Measurements from ENCODE around the gene CREB3.

CREB3 gene

GRCh38 chr9:35690614-35691333, 41.7 kb upstream of the CREB3 start:
- under 1% methylated on average over 61 of the region's 61 CpGs for WGBS
- peak overlapping the region; percentile 77 for H3K4me3 ChIP-seq (ENCODE audit: low read length)
- peak overlapping the region; percentile 85 for H3K9ac ChIP-seq (ENCODE audit: low read depth, low read length)
- H3K27ac ChIP-seq (ENCODE audit: low read depth, low read length): peak overlapping the region; percentile 85
- H3K36me3 ChIP-seq (ENCODE audit: insufficient read depth, low read length): peaks cover 25% of the 10 kb centered on the region
- H3K4me1 ChIP-seq (ENCODE audit: insufficient read depth, low read length): peaks cover 9% of the 10 kb centered on the region
- no peaks in the 10 kb centered on the region for H3K27me3 ChIP-seq (ENCODE audit: insufficient read depth, low read length)
- no peaks in the 10 kb centered on the region for H3K9me3 ChIP-seq (ENCODE audit: insufficient read depth, low read depth, low read length)

- H3K9me3 ChIP-seq (ENCODE audit: insufficient read depth, low read depth, low read length): no peaks in the 10 kb centered on the region
- peak overlapping the region; percentile 85; the same call in 1 of the 2 replicates for H3K27ac ChIP-seq (ENCODE audit: low read depth, low read length)
- peak overlapping the region; percentile 77 for H3K4me3 ChIP-seq (ENCODE audit: low read length)
- H3K27me3 ChIP-seq (ENCODE audit: insufficient read depth, low read length): no peaks in the 10 kb centered on the region
- H3K36me3 ChIP-seq (ENCODE audit: insufficient read depth, low read length): peaks cover 26% of the 10 kb centered on the region
- WGBS: 11% methylated on average over 10 of the region's 10 CpGs
- H3K9ac ChIP-seq (ENCODE audit: low read depth, low read length): peak overlapping the region; percentile 41
- peaks cover 9% of the 10 kb centered on the region for H3K4me1 ChIP-seq (ENCODE audit: insufficient read depth, low read length)
These were observed 41.2 kb upstream of the CREB3 start for GRCh38 chr9:35691334-35691650.

- H3K4me3 ChIP-seq (ENCODE audit: low read length): peak overlapping the region; percentile 77; the same call in 1 of the 2 replicates
- peaks cover 24% of the 10 kb centered on the region for H3K36me3 ChIP-seq (ENCODE audit: insufficient read depth, low read length)
- 68% methylated on average over 11 of the region's 13 CpGs for WGBS
- H3K27me3 ChIP-seq (ENCODE audit: insufficient read depth, low read length): no peaks in the 10 kb centered on the region
- H3K9ac ChIP-seq (ENCODE audit: low read depth, low read length): no peak overlapping the region
- H3K4me1 ChIP-seq (ENCODE audit: insufficient read depth, low read length): peaks cover 9% of the 10 kb centered on the region
- no peaks in the 10 kb centered on the region for H3K9me3 ChIP-seq (ENCODE audit: insufficient read depth, low read depth, low read length)
- no peak overlapping the region for H3K27ac ChIP-seq (ENCODE audit: low read depth, low read length)
These were observed 40.6 kb upstream of the CREB3 start for GRCh38 chr9:35691757-35692301.

GRCh38 chr9:35695943-35696401, 36.5 kb upstream of the CREB3 start:
- Histone ChIP-seq H3K9me3 (ENCODE audit: insufficient read depth, low read depth, low read length) (no peaks in the 10 kb centered on the region), H3K27ac (ENCODE audit: low read depth, low read length) (no peak overlapping the region), H3K9ac (ENCODE audit: low read depth, low read length) (no peak overlapping the region), H3K36me3 (ENCODE audit: insufficient read depth, low read length) (peaks cover 52% of the 10 kb centered on the region), H3K4me3 (ENCODE audit: low read length) (no peak overlapping the region), H3K27me3 (ENCODE audit: insufficient read depth, low read length) (no peaks in the 10 kb centered on the region), H3K4me1 (ENCODE audit: insufficient read depth, low read length) (no peaks in the 10 kb centered on the region)
- 97% methylated on average over 3 of the region's 3 CpGs for WGBS

- H3K27ac ChIP-seq (ENCODE audit: low read depth, low read length): no peak overlapping the region
- H3K27me3 ChIP-seq (ENCODE audit: insufficient read depth, low read length): no peaks in the 10 kb centered on the region
- H3K9ac ChIP-seq (ENCODE audit: low read depth, low read length): no peak overlapping the region
- peaks cover 59% of the 10 kb centered on the region for H3K36me3 ChIP-seq (ENCODE audit: insufficient read depth, low read length)
- H3K9me3 ChIP-seq (ENCODE audit: insufficient read depth, low read depth, low read length): no peaks in the 10 kb centered on the region
- H3K4me1 ChIP-seq (ENCODE audit: insufficient read depth, low read length): no peaks in the 10 kb centered on the region
- no peak overlapping the region for H3K4me3 ChIP-seq (ENCODE audit: low read length)
- WGBS: 60% methylated on average over 9 of the region's 9 CpGs
These were observed 35.8 kb upstream of the CREB3 start for GRCh38 chr9:35696520-35697215.

GRCh38 chr9:35697486-35697885, 35.0 kb upstream of the CREB3 start:
- WGBS: 94% methylated on average over 14 of the region's 14 CpGs
- Histone ChIP-seq H3K9ac (ENCODE audit: low read depth, low read length) (no peak overlapping the region), H3K36me3 (ENCODE audit: insufficient read depth, low read length) (peaks cover 66% of the 10 kb centered on the region), H3K27ac (ENCODE audit: low read depth, low read length) (no peak overlapping the region), H3K4me3 (ENCODE audit: low read length) (no peak overlapping the region), H3K4me1 (ENCODE audit: insufficient read depth, low read length) (no peaks in the 10 kb centered on the region), H3K27me3 (ENCODE audit: insufficient read depth, low read length) (no peaks in the 10 kb centered on the region), H3K9me3 (ENCODE audit: insufficient read depth, low read depth, low read length) (no peaks in the 10 kb centered on the region)

GRCh38 chr9:35698231-35698630, 34.2 kb upstream of the CREB3 start:
- Histone ChIP-seq H3K27ac (ENCODE audit: low read depth, low read length) (no peak overlapping the region), H3K9me3 (ENCODE audit: insufficient read depth, low read depth, low read length) (no peaks in the 10 kb centered on the region), H3K4me1 (ENCODE audit: insufficient read depth, low read length) (no peaks in the 10 kb centered on the region), H3K36me3 (ENCODE audit: insufficient read depth, low read length) (peaks cover 72% of the 10 kb centered on the region), H3K9ac (ENCODE audit: low read depth, low read length) (no peak overlapping the region), H3K27me3 (ENCODE audit: insufficient read depth, low read length) (no peaks in the 10 kb centered on the region), H3K4me3 (ENCODE audit: low read length) (no peak overlapping the region)
- 95% methylated on average over 5 of the region's 5 CpGs for WGBS

GRCh38 chr9:35700031-35700430, 32.4 kb upstream of the CREB3 start:
- Histone ChIP-seq H3K9ac (ENCODE audit: low read depth, low read length) (no peak overlapping the region), H3K9me3 (ENCODE audit: insufficient read depth, low read depth, low read length) (no peaks in the 10 kb centered on the region), H3K4me3 (ENCODE audit: low read length) (no peak overlapping the region), H3K27me3 (ENCODE audit: insufficient read depth, low read length) (no peaks in the 10 kb centered on the region), H3K36me3 (ENCODE audit: insufficient read depth, low read length) (peaks cover 90% of the 10 kb centered on the region), H3K4me1 (ENCODE audit: insufficient read depth, low read length) (no peaks in the 10 kb centered on the region), H3K27ac (ENCODE audit: low read depth, low read length) (no peak overlapping the region)
- 93% methylated on average over 11 of the region's 11 CpGs for WGBS

- H3K9me3 ChIP-seq (ENCODE audit: insufficient read depth, low read depth, low read length): no peaks in the 10 kb centered on the region
- H3K27ac ChIP-seq (ENCODE audit: low read depth, low read length): no peak overlapping the region
- H3K9ac ChIP-seq (ENCODE audit: low read depth, low read length): no peak overlapping the region
- H3K4me1 ChIP-seq (ENCODE audit: insufficient read depth, low read length): no peaks in the 10 kb centered on the region
- no peak overlapping the region for H3K4me3 ChIP-seq (ENCODE audit: low read length)
- peaks cover 95% of the 10 kb centered on the region for H3K36me3 ChIP-seq (ENCODE audit: insufficient read depth, low read length)
- no peaks in the 10 kb centered on the region for H3K27me3 ChIP-seq (ENCODE audit: insufficient read depth, low read length)
These were observed 31.5 kb upstream of the CREB3 start for GRCh38 chr9:35700942-35701341.

GRCh38 chr9:35702696-35703095, 29.8 kb upstream of the CREB3 start:
- Histone ChIP-seq H3K27me3 (ENCODE audit: insufficient read depth, low read length) (no peaks in the 10 kb centered on the region), H3K9me3 (ENCODE audit: insufficient read depth, low read depth, low read length) (no peaks in the 10 kb centered on the region), H3K9ac (ENCODE audit: low read depth, low read length) (no peak overlapping the region), H3K4me3 (ENCODE audit: low read length) (no peak overlapping the region), H3K27ac (ENCODE audit: low read depth, low read length) (no peak overlapping the region), H3K4me1 (ENCODE audit: insufficient read depth, low read length) (no peaks in the 10 kb centered on the region), H3K36me3 (ENCODE audit: insufficient read depth, low read length) (peaks cover 98% of the 10 kb centered on the region)
- 96% methylated on average over 7 of the region's 7 CpGs for WGBS

GRCh38 chr9:35703906-35704672, 28.4 kb upstream of the CREB3 start:
- Histone ChIP-seq H3K4me1 (ENCODE audit: insufficient read depth, low read length) (no peaks in the 10 kb centered on the region), H3K36me3 (ENCODE audit: insufficient read depth, low read length) (peaks cover 98% of the 10 kb centered on the region), H3K4me3 (ENCODE audit: low read length) (no peak overlapping the region), H3K27ac (ENCODE audit: low read depth, low read length) (no peak overlapping the region), H3K27me3 (ENCODE audit: insufficient read depth, low read length) (no peaks in the 10 kb centered on the region), H3K9me3 (ENCODE audit: insufficient read depth, low read depth, low read length) (no peaks in the 10 kb centered on the region), H3K9ac (ENCODE audit: low read depth, low read length) (no peak overlapping the region)
- 95% methylated on average over 26 of the region's 26 CpGs for WGBS

All from HUES64 (cell line).